WTC11 (cell line): Measurements from ENCODE around the gene FAM120AOS. TPM values are rescaled to one million over a fixed set of nuclear protein-coding genes. Genes with fewer than 3 reads are reported as not detected.

Experiments used
- ATAC-seq: fragments of 200-7000 bp; cut with Tn5 transposase; 2 replicates; pipeline ENCODE4 v1.10.0; 2021; ENCODE audit warnings: mild to moderate bottlenecking, moderate library complexity
- CTCF ChIA-PET: fragments of 300-600 bp; sonication (Branson Sonifier 250); formaldehyde crosslinking; loops from one replicate; lab custom pipeline; 2021; ENCODE audit warnings: antibody characterized with exemption; lab: Charles Lee
- POLR2A ChIA-PET: fragments of 350-600 bp; sonication (Branson Sonifier 250); formaldehyde crosslinking; loops from one replicate; lab custom pipeline; 2021; ENCODE audit warnings: antibody characterized with exemption; lab: Charles Lee
- DNase-seq: peaks from one replicate; pipeline ENCODE4 v3.0.0; 2021; ENCODE audit warnings: low spot score
- H3K27ac Mint-ChIP-seq: 2 replicates; pipeline ENCODE4 v1.8.0; 2021; ENCODE audit warnings: mixed read lengths
- H3K27me3 Mint-ChIP-seq: 2 replicates; pipeline ENCODE4 v1.8.0; 2021; ENCODE audit warnings: low read depth, mild to moderate bottlenecking, moderate library complexity, mixed read lengths
- H3K36me3 Mint-ChIP-seq: 2 replicates; pipeline ENCODE4 v1.8.0; 2021; ENCODE audit warnings: mixed read lengths
- H3K4me1 Mint-ChIP-seq: 2 replicates; pipeline ENCODE4 v1.8.0; 2022; ENCODE audit warnings: mixed read lengths
- H3K4me3 Mint-ChIP-seq: 2 replicates; pipeline ENCODE4 v1.8.0; 2021; ENCODE audit warnings: mild to moderate bottlenecking, moderate library complexity, mixed read lengths
- H3K9me3 Mint-ChIP-seq: 2 replicates; pipeline ENCODE4 v1.8.0; 2021; ENCODE audit warnings: mixed read lengths
- AFF4 ChIP-seq: sonication (generic); formaldehyde crosslinking; IDR thresholded peaks from 2 replicates; pipeline ENCODE4 v1.8.1; 2023; ENCODE audit warnings: mild to moderate bottlenecking, missing genetic modification reagents, borderline replicate concordance
- ATF3 ChIP-seq: sonication (generic); formaldehyde crosslinking; conservative IDR thresholded peaks from 2 replicates; pipeline ENCODE4 v1.8.1; 2022; ENCODE audit warnings: mild to moderate bottlenecking, missing genetic modification reagents
- CDX4 ChIP-seq: fragments of 250-450 bp; sonication (Bioruptor Pico); IDR thresholded peaks from 2 replicates; pipeline ENCODE4 v1.9.0; 2021; ENCODE audit warnings: moderate library complexity, mild to moderate bottlenecking, inconsistent platforms, borderline replicate concordance
- CREB1 ChIP-seq: sonication (generic); formaldehyde crosslinking; IDR thresholded peaks from 2 replicates; pipeline ENCODE4 v1.8.0; 2023; ENCODE audit warnings: mild to moderate bottlenecking, missing genetic modification reagents
- CTCF ChIP-seq: fragments of 200-600 bp; IDR thresholded peaks from 2 replicates; pipeline ENCODE4 v1.8.0; 2022; ENCODE audit warnings: antibody characterized with exemption
- EMX1 ChIP-seq: fragments of 250-450 bp; sonication (Bioruptor Pico); IDR thresholded peaks from 2 replicates; pipeline ENCODE4 v1.8.0; 2021; ENCODE audit warnings: mild to moderate bottlenecking
- ETV6 ChIP-seq: sonication (generic); formaldehyde crosslinking; IDR thresholded peaks from 2 replicates; pipeline ENCODE4 v1.8.1; 2022; ENCODE audit warnings: mild to moderate bottlenecking, missing genetic modification reagents
- FOXK1 ChIP-seq: sonication (generic); formaldehyde crosslinking; IDR thresholded peaks from 2 replicates; pipeline ENCODE4 v1.8.0; 2022; ENCODE audit warnings: mild to moderate bottlenecking, moderate library complexity, missing genetic modification reagents
- HMGA2 ChIP-seq: fragments of 250-450 bp; sonication (Bioruptor Pico); IDR thresholded peaks from 2 replicates; pipeline ENCODE4 v1.4.0; 2021; ENCODE audit warnings: mild to moderate bottlenecking, moderate library complexity
- SMAD3 ChIP-seq: sonication (generic); formaldehyde crosslinking; IDR thresholded peaks from 2 replicates; pipeline ENCODE4 v1.8.0; 2022; ENCODE audit warnings: missing genetic modification reagents, mild to moderate bottlenecking, borderline replicate concordance
- TEAD1 ChIP-seq: sonication (generic); formaldehyde crosslinking; IDR thresholded peaks from 2 replicates; pipeline ENCODE4 v1.8.0; 2022; ENCODE audit warnings: mild to moderate bottlenecking, missing genetic modification reagents
- ZNF121 ChIP-seq: sonication (generic); formaldehyde crosslinking; IDR thresholded peaks from 2 replicates; pipeline ENCODE4 v1.8.0; 2023; ENCODE audit warnings: missing genetic modification reagents
- ZNF423 ChIP-seq: fragments of 250-450 bp; sonication (Bioruptor Pico); IDR thresholded peaks from 2 replicates; pipeline ENCODE4 v2.1.2; 2022; ENCODE audit warnings: mild to moderate bottlenecking, moderate library complexity
- total RNA-seq: library from RNA; stranded (reverse); gene quantifications from 3 replicates; pipeline ENCODE4 v1.2.3, GENCODE V29; 2021
- TF ChIP-seq, protein P1 (sequence below): fragments of 250-450 bp; sonication (Bioruptor Pico); IDR thresholded peaks from 2 replicates; pipeline ENCODE4 v2.1.2; 2022; ENCODE audit warnings: mild to moderate bottlenecking, moderate library complexity

The FAM120AOS gene
- total RNA-seq, 1 experiment from 2014 or later: 44.4 TPM

DNA sequence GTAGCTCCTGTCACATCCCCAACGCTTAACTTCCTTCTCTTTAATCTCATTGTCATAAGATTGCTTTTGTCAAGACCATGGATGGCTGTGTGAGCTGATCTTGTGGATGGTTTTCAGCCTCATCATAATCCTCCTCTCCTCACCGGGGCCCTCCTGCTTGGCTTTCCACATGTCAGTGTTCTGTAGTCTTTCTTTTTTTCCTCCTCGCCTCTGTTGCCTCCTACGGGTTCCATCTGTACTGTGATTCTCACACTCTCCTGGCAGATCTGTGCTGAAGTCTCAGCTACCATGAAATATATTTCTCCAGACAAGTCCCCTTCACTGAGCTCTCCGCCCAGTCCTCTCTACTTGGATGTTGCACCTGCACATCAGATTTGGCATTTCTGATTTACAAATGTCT is 34.9 kb upstream of the FAM120AOS start:
- Mint-ChIP-seq H3K36me3 (peaks cover 40% of the 10 kb centered on the region), H3K4me1 (peaks cover 5% of the 10 kb centered on the region; the same call in 1 of the 2 replicates), H3K27me3 (no peaks in the 10 kb centered on the region), H3K4me3 (no peak overlapping the region), H3K27ac (peak overlapping the region; percentile 1; the same call in 1 of the 2 replicates), H3K9me3 (no peaks in the 10 kb centered on the region)
- ATAC-seq (no peak), DNase-seq (no peak)
- TF ChIP-seq ATF3 (CRISPR knock-in tag): no peak
- ChIA-PET CTCF (no interaction called here), POLR2A (no interaction called here)

DNA sequence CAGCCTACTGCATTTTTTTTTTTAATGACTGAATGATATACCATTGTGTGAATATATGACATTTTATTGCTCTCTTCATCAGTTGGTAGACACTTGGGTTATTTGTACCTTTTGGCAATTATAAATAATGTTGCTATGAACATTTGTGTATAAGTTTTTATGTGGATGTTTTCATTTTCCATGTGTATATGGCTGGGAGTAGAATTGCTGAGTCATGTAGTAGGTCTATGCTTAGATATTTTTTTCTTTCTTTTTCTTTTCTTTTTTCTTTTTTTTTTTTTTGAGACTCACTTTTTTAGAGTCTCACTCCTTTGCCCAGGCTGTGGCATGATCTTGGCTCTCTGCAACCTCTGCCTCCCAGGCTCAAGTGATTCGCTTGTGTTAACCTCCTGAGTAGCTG is 32.9 kb upstream of the FAM120AOS start:
- TF ChIP-seq ZNF121 (CRISPR knock-in tag) (no peak), CDX4 (CRISPR knock-in tag) (no peak), SMAD3 (CRISPR knock-in tag) (no peak)
- peaks cover 40% of the 10 kb centered on the region for H3K36me3 Mint-ChIP-seq
- peaks cover 10% of the 10 kb centered on the region for H3K4me1 Mint-ChIP-seq
- H3K27me3 Mint-ChIP-seq: no peaks in the 10 kb centered on the region
- no peaks in the 10 kb centered on the region for H3K9me3 Mint-ChIP-seq
- H3K27ac Mint-ChIP-seq: 0 out of 2 replicates have a peak overlapping the region, but pooled peaks have one; percentile 44
- CTCF ChIA-PET: no interaction called here
- no peak for DNase-seq
- POLR2A ChIA-PET: no interaction called here
- no peak overlapping the region for H3K4me3 Mint-ChIP-seq
- no peak for ATAC-seq

- TF ChIP-seq FOXK1 (CRISPR knock-in tag): no peak
- TF ChIP-seq ATF3 (CRISPR knock-in tag): no peak
- ChIA-PET POLR2A (no interaction called here), CTCF (no interaction called here)
These were observed 30.1 kb upstream of the FAM120AOS start for GRCh38 chr9:93483497-93483896.

DNA sequence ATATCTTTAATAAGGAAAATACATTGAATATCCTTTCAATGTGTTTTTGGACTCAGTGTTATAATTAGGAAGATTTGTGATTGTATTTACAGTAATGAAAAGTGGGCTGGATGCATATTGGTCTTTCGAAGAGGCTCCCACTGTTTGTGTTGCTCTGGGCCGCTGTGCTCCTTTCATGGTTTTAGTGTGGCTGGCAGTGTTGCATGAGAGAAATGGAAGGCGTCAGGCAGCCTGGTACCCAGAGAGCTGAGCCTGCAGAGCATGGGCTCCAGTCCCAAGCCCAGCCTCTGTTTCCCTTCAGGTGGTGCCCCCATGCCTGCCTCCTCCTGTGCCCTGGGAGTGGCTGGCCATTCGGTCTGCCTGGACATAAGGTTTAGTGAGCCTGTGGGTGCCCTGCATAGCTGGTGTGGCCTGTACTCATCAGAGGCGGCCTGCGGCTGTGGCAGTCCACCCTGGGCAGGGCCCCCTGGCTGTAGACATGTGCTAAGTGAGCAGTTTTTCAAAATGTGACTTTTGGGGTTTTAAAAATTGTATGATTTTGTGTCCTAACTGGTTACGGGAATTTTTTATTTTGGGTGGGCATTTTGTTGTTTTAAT is 27.4 kb upstream of the FAM120AOS start:
- Mint-ChIP-seq H3K27me3 (no peaks in the 10 kb centered on the region), H3K4me3 (no peak overlapping the region), H3K36me3 (peaks cover 19% of the 10 kb centered on the region), H3K9me3 (no peaks in the 10 kb centered on the region), H3K27ac (peak overlapping the region; percentile 42), H3K4me1 (peaks cover 30% of the 10 kb centered on the region)
- no peak for DNase-seq
- peak; percentile 75 for ATAC-seq
- POLR2A ChIA-PET: no interaction called here
- CTCF ChIA-PET: interaction anchor here (1.5 to 2.8 kb wide), 2 partner anchors 15 to 85 kb away, joined by 5 to 10 read pairs; no protein-coding TSS in a partner anchor
- no peak for TF ChIP-seq AFF4
- no peak for TF ChIP-seq ZNF423 (CRISPR knock-in tag)
- no peak for TF ChIP-seq CREB1 (CRISPR knock-in tag)
- TF ChIP-seq SMAD3 (CRISPR knock-in tag): no peak
- TF ChIP-seq, protein P1, sequence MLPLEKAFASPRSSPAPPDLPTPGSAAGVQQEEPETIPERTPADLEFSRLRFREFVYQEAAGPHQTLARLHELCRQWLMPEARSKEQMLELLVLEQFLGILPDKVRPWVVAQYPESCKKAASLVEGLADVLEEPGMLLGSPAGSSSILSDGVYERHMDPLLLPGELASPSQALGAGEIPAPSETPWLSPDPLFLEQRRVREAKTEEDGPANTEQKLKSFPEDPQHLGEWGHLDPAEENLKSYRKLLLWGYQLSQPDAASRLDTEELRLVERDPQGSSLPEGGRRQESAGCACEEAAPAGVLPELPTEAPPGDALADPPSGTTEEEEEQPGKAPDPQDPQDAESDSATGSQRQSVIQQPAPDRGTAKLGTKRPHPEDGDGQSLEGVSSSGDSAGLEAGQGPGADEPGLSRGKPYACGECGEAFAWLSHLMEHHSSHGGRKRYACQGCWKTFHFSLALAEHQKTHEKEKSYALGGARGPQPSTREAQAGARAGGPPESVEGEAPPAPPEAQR: no peak
- TF ChIP-seq TEAD1 (CRISPR knock-in tag): no peak
- TF ChIP-seq CTCF: no peak
- no peak for TF ChIP-seq HMGA2 (CRISPR knock-in tag)
- no peak for TF ChIP-seq ETV6 (CRISPR knock-in tag)
- TF ChIP-seq EMX1 (CRISPR knock-in tag): no peak

More at GRCh38 chr9:93483497-93483896, 30.1 kb upstream of the FAM120AOS start:
- H3K4me3 Mint-ChIP-seq: no peak overlapping the region
- no peak for DNase-seq
- peaks cover 34% of the 10 kb centered on the region for H3K36me3 Mint-ChIP-seq
- no peaks in the 10 kb centered on the region for H3K27me3 Mint-ChIP-seq
- peaks cover 30% of the 10 kb centered on the region for H3K4me1 Mint-ChIP-seq
- H3K9me3 Mint-ChIP-seq: no peaks in the 10 kb centered on the region
- H3K27ac Mint-ChIP-seq: no peak overlapping the region
- no peak for ATAC-seq
